ENCODE data around the gene NIPBL.

GRCh38 chr5:36965179-36965578 lies 88.6 kb downstream of the NIPBL start:
- TF ChIP-seq CEBPB (IDR thresholded peaks at IDR 0.05) (no peak), CREB1 (IDR thresholded peaks at IDR 0.05; ENCODE audit: low read depth) (no peak), RAD21 (IDR thresholded peaks at IDR 0.05; ENCODE audit: low read depth) (no peak), EP300 (IDR thresholded peaks at IDR 0.05; ENCODE audit: borderline replicate concordance) (no peak), REST (IDR thresholded peaks at IDR 0.05; ENCODE audit: low read depth) (no peak), EGR1 (IDR thresholded peaks at IDR 0.05) (no peak), FOXM1 (IDR thresholded peaks at IDR 0.05; ENCODE audit: borderline replicate concordance, low read depth) (no peak), MAX (IDR thresholded peaks at IDR 0.05) (no peak), TAF1 (IDR thresholded peaks at IDR 0.05; ENCODE audit: low read depth) (no peak)
